KMS-11 (cell line): ENCODE data around the gene ASF1B.

ENCODE experiments used
- H2AFZ ChIP-seq: fragments of 200-600 bp; sonication (generic); 2 replicates; pipeline ENCODE4 v1.6.1; 2016; ENCODE audit warnings: antibody characterized with exemption, mixed run types, low read depth
- H3K27ac ChIP-seq: fragments of 200-600 bp; sonication (generic); 2 replicates; pipeline ENCODE4 v1.6.1; 2016; ENCODE audit warnings: mild to moderate bottlenecking, mixed run types
- H3K27me3 ChIP-seq: fragments of 200-600 bp; sonication (generic); 2 replicates; pipeline ENCODE4 v1.6.1; 2017; ENCODE audit warnings: mild to moderate bottlenecking, low read depth, mixed run types, moderate library complexity; ENCODE audit not compliant: insufficient read depth
- H3K36me3 ChIP-seq: fragments of 200-600 bp; sonication (generic); 2 replicates; pipeline ENCODE4 v1.6.1; 2017; ENCODE audit warnings: mild to moderate bottlenecking, mixed run types; ENCODE audit not compliant: insufficient read depth
- H3K4me1 ChIP-seq: fragments of 200-600 bp; sonication (generic); 2 replicates; pipeline ENCODE4 v1.6.1; 2016; ENCODE audit warnings: mild to moderate bottlenecking, low read depth, mixed run types; ENCODE audit not compliant: poor library complexity, severe bottlenecking
- H3K4me2 ChIP-seq: fragments of 200-600 bp; sonication (generic); 2 replicates; pipeline ENCODE4 v1.7.0; 2016; ENCODE audit warnings: mild to moderate bottlenecking, mixed run types
- H3K4me3 ChIP-seq: fragments of 200-600 bp; sonication (generic); IDR thresholded peaks from 2 replicates; pipeline ENCODE4 v1.6.1; 2017; ENCODE audit warnings: low read depth, low read length, mixed read lengths; ENCODE audit not compliant: insufficient read depth
- H3K79me2 ChIP-seq: fragments of 200-600 bp; sonication (generic); 2 replicates; pipeline ENCODE4 v1.6.1; 2016; ENCODE audit warnings: low read depth, mixed run types; ENCODE audit not compliant: insufficient read depth
- H3K9ac ChIP-seq: fragments of 200-600 bp; sonication (generic); 2 replicates; pipeline ENCODE4 v1.6.1; 2016; ENCODE audit warnings: mild to moderate bottlenecking, mixed run types
- H4K20me1 ChIP-seq: fragments of 200-600 bp; sonication (generic); 2 replicates; pipeline ENCODE4 v1.6.1; 2016; ENCODE audit warnings: mild to moderate bottlenecking, mixed run types; ENCODE audit not compliant: insufficient read depth
- TF ChIP-seq, protein P1 (sequence below): fragments of 200-600 bp; sonication (generic); conservative IDR thresholded peaks from 2 replicates; pipeline ENCODE4 v1.6.1; 2017; ENCODE audit warnings: low read depth, mild to moderate bottlenecking, antibody characterized with exemption, low read length, moderate library complexity, mixed read lengths

ASF1B gene

DNA sequence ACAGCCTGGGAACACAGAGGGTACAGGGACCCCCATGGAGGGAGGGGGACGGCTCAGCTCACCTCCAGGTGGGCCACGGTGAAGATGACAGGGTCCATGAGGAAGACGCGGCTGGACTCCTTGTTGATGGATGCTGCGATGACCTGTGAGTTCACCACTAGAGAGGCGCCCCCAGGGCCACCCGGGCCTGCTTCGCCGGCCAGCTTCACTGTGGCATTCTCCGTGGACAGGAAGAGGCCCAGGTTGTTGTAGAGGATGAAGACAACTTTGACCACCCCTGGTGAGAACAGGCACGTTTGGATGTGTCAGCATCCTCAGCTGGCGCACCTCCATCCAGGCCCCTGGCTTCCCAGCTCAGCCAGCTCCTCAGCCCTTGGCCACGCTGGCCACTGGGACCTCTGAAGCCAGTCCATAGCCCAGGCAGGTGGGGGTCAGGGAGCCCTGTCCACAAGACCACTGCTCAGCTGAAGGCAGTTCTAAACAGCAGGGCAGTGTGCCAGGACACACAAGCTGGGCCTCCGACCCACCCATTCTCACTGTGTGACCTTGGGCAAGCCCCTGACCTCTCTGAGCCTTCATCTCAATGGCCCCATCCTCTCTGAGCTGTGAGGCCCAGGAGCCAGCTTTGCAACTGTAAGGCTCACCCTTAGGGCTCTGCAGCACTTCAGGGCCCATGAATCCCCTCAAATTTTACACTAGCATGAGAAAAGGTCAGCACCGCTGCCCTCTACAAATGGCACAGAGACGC lies 22.1 kb upstream of the ASF1B start:
- H3K9ac ChIP-seq: no peak overlapping the region
- H3K27me3 ChIP-seq: no peaks in the 10 kb centered on the region
- H2AFZ ChIP-seq: no peak overlapping the region
- H3K27ac ChIP-seq: no peak overlapping the region
- no peaks in the 10 kb centered on the region for H4K20me1 ChIP-seq
- TF ChIP-seq, protein P1, sequence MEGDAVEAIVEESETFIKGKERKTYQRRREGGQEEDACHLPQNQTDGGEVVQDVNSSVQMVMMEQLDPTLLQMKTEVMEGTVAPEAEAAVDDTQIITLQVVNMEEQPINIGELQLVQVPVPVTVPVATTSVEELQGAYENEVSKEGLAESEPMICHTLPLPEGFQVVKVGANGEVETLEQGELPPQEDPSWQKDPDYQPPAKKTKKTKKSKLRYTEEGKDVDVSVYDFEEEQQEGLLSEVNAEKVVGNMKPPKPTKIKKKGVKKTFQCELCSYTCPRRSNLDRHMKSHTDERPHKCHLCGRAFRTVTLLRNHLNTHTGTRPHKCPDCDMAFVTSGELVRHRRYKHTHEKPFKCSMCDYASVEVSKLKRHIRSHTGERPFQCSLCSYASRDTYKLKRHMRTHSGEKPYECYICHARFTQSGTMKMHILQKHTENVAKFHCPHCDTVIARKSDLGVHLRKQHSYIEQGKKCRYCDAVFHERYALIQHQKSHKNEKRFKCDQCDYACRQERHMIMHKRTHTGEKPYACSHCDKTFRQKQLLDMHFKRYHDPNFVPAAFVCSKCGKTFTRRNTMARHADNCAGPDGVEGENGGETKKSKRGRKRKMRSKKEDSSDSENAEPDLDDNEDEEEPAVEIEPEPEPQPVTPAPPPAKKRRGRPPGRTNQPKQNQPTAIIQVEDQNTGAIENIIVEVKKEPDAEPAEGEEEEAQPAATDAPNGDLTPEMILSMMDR: no peak
- no peak overlapping the region for H3K4me2 ChIP-seq
- H3K4me3 ChIP-seq: no peak overlapping the region
- H3K4me1 ChIP-seq: no peaks in the 10 kb centered on the region
- no peaks in the 10 kb centered on the region for H3K36me3 ChIP-seq
- H3K79me2 ChIP-seq: no peaks in the 10 kb centered on the region

DNA sequence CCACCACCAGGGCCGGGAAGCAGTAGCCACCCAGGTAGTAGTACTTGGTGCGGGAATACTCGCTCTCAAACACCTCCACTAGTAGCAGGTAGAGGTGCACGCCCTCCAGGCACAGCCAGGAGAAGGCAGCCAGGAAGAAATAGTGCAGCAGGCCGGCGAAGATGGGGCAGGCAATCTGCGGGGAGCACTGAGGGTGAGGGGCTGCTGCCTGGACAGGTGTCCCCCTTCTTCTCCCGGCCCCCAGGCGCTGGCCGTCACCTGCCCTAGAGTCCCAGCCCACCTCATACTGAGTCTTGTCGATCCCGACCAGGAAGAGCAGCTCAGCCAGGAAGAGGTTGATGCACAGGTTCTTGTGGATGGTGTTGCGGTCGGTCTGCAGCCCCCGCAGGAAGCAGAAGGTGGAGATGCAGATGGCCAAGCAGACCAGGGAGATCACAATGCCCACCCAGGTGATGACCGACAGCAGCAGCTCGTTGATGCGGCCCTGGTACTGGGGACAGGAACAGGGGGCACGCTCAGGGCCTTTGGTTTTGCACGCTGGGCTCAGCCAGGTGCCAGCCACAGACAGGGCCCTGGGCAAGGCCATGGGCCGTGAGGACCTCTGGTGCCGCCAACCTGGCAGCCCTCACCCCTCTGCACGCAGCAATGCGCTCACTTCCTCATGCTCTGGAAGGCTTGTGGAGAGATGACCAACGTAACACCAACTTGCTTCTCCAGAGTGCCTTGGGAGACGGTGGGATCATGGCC lies 20.8 kb upstream of the ASF1B start:
- H3K36me3 ChIP-seq: no peaks in the 10 kb centered on the region

DNA sequence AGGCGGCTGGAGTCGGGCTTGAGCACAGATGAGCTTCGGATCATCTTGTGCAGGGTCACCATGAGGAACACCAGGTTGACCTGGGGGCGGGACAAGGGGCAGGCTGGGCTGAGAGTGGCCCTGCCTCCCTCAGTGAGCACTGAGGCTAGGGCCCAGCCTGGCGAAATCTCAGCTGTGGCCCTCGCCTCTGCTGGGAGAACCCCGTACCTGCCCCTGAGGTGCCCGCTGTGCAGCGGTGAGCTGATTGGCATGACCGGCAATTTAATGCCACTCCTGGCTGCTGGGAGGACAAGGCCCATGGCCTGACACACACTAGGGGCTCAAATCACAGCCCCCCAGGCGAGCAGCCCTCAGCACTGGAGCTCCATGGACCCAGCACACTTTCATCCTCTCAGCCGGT lies 19.7 kb upstream of the ASF1B start:
- Histone ChIP-seq H3K4me1 (no peaks in the 10 kb centered on the region), H3K9ac (no peak overlapping the region), H3K36me3 (no peaks in the 10 kb centered on the region), H4K20me1 (no peaks in the 10 kb centered on the region), H3K4me2 (no peak overlapping the region), H2AFZ (no peak overlapping the region), H3K27ac (no peak overlapping the region), H3K79me2 (no peaks in the 10 kb centered on the region), H3K27me3 (no peaks in the 10 kb centered on the region), H3K4me3 (no peak overlapping the region)
- TF ChIP-seq, protein P1: no peak

More for the DNA sequence above, 20.8 kb upstream of the ASF1B start:
- Histone ChIP-seq H3K9ac (no peak overlapping the region), H3K4me1 (no peaks in the 10 kb centered on the region), H3K27me3 (no peaks in the 10 kb centered on the region), H3K79me2 (no peaks in the 10 kb centered on the region), H2AFZ (no peak overlapping the region), H3K4me2 (no peak overlapping the region), H3K27ac (no peak overlapping the region), H3K4me3 (no peak overlapping the region), H4K20me1 (no peaks in the 10 kb centered on the region)
- TF ChIP-seq, protein P1: no peak

DNA sequence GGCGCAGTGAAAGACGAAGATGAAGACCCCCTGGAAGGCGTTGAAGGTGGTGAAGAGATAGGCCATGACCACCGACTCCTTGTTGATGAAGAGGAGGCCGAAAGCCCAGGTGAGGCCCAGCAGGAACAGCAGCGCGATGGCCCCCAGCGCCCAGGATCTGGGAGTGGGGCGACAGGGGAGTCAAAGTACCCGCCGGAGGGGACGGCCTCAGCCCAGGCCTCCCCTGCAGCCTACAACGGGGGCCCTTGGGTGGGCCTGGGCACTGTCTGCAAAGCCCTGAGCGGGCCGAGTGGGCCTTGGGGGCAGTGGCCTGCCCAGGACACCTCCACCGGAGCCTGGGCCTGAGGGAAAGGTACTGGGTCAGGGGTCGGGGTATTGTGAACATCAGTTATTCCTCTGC lies 19.0 kb upstream of the ASF1B start:
- Histone ChIP-seq H3K9ac (no peak overlapping the region), H3K4me2 (no peak overlapping the region), H3K27ac (no peak overlapping the region), H4K20me1 (no peaks in the 10 kb centered on the region), H3K4me1 (no peaks in the 10 kb centered on the region), H2AFZ (no peak overlapping the region), H3K4me3 (no peak overlapping the region), H3K79me2 (no peaks in the 10 kb centered on the region), H3K27me3 (no peaks in the 10 kb centered on the region), H3K36me3 (no peaks in the 10 kb centered on the region)
- TF ChIP-seq, protein P1: no peak
